ENCODE measurements around the gene EHD2. TPM values are rescaled to one million over a fixed set of nuclear protein-coding genes. Genes with fewer than 3 reads are reported as not detected.

The EHD2 gene
- polyA plus RNA-seq, 1 donor from 2014 or later = not detected

GRCh38 chr19:47676811-47677210 lies 36.4 kb upstream of the EHD2 start:
- no peaks in the 10 kb centered on the region for H3F3A ChIP-seq (ENCODE audit: insufficient read depth, low read length, poor library complexity, severe bottlenecking)
- no peaks in the 10 kb centered on the region for H3K79me2 ChIP-seq (replicated peaks; ENCODE audit: insufficient read depth, low read length)
- H2AFZ ChIP-seq (ENCODE audit: low read depth, low read length) = no peak overlapping the region
- no peaks in the 10 kb centered on the region for H3K9me2 ChIP-seq (ENCODE audit: insufficient read depth, low read length)
- TF ChIP-seq SMC3 (conservative IDR thresholded peaks at IDR 0.05; ENCODE audit: poor library complexity) (no peak), EP300 (conservative IDR thresholded peaks at IDR 0.05; ENCODE audit: poor library complexity, severe bottlenecking) (no peak), CTCF (IDR thresholded peaks at IDR 0.05; ENCODE audit: poor library complexity, severe bottlenecking) (no peak), REST (IDR thresholded peaks at IDR 0.05; ENCODE audit: borderline replicate concordance) (no peak), POLR2AphosphoS5 (IDR thresholded peaks at IDR 0.05) (no peak), RAD21 (conservative IDR thresholded peaks at IDR 0.05) (no peak), EZH2 (IDR thresholded peaks at IDR 0.05; ENCODE audit: borderline replicate concordance, insufficient read depth, low read length, poor library complexity, severe bottlenecking) (no peak), MXI1 (conservative IDR thresholded peaks at IDR 0.05; ENCODE audit: poor library complexity, severe bottlenecking) (no peak), TAF1 (IDR thresholded peaks at IDR 0.05; ENCODE audit: low read depth) (no peak)
- no peaks in the 10 kb centered on the region for H3K27me3 ChIP-seq (ENCODE audit: insufficient read depth, low read depth, low read length)
- H3K9me3 ChIP-seq (ENCODE audit: low read length) = no peaks in the 10 kb centered on the region
- H3K36me3 ChIP-seq (ENCODE audit: insufficient read depth, low read length) = no peaks in the 10 kb centered on the region
- no peak overlapping the region for H3K9ac ChIP-seq (ENCODE audit: low read length)
- no peak overlapping the region for H3K4me3 ChIP-seq (ENCODE audit: low read length)
- H3K27ac ChIP-seq (ENCODE audit: low read length) = no peak overlapping the region
- no peak overlapping the region for H3K4me2 ChIP-seq (ENCODE audit: low read length)
- no peaks in the 10 kb centered on the region for H4K20me1 ChIP-seq (ENCODE audit: insufficient read depth)

GRCh38 chr19:47679251-47679900 lies 33.8 kb upstream of the EHD2 start:
- Histone ChIP-seq H3K4me3 (ENCODE audit: low read length) (no peak overlapping the region), H3F3A (ENCODE audit: insufficient read depth, low read length, poor library complexity, severe bottlenecking) (no peaks in the 10 kb centered on the region), H3K9me3 (ENCODE audit: low read length) (no peaks in the 10 kb centered on the region), H3K9ac (ENCODE audit: low read length) (no peak overlapping the region), H3K79me2 (replicated peaks; ENCODE audit: insufficient read depth, low read length) (no peaks in the 10 kb centered on the region), H3K36me3 (ENCODE audit: insufficient read depth, low read length) (no peaks in the 10 kb centered on the region), H4K20me1 (ENCODE audit: insufficient read depth) (no peaks in the 10 kb centered on the region), H3K4me2 (ENCODE audit: low read length) (no peak overlapping the region), H2AFZ (ENCODE audit: low read depth, low read length) (no peak overlapping the region), H3K27ac (ENCODE audit: low read length) (no peak overlapping the region), H3K27me3 (ENCODE audit: insufficient read depth, low read depth, low read length) (no peaks in the 10 kb centered on the region), H3K9me2 (ENCODE audit: insufficient read depth, low read length) (no peaks in the 10 kb centered on the region)
- TF ChIP-seq REST (IDR thresholded peaks at IDR 0.05; ENCODE audit: borderline replicate concordance) (no peak), SMC3 (conservative IDR thresholded peaks at IDR 0.05; ENCODE audit: poor library complexity) (no peak), EZH2 (IDR thresholded peaks at IDR 0.05; ENCODE audit: borderline replicate concordance, insufficient read depth, low read length, poor library complexity, severe bottlenecking) (no peak), TAF1 (IDR thresholded peaks at IDR 0.05; ENCODE audit: low read depth) (no peak), CTCF (IDR thresholded peaks at IDR 0.05; ENCODE audit: poor library complexity, severe bottlenecking) (no peak), MXI1 (conservative IDR thresholded peaks at IDR 0.05; ENCODE audit: poor library complexity, severe bottlenecking) (no peak), POLR2AphosphoS5 (IDR thresholded peaks at IDR 0.05) (no peak), RAD21 (conservative IDR thresholded peaks at IDR 0.05) (no peak), EP300 (conservative IDR thresholded peaks at IDR 0.05; ENCODE audit: poor library complexity, severe bottlenecking) (no peak)

Data from neural cell (in vitro differentiated cells).